RWPE2 (cell line): ENCODE measurements around the gene ERBB2.

ENCODE experiments used
- ATAC-seq: fragments of 200-7000 bp; cut with Tn5 transposase; 3 replicates; pipeline ENCODE4 v1.9.1; 2021; ENCODE audit warnings: low read depth
- DNase-seq: peaks from one replicate; pipeline ENCODE4 v3.0.0-alpha.2; 2020; ENCODE audit warnings: low spot score
- H3K27ac ChIP-seq: fragments of 450-650 bp; 2 replicates; pipeline ENCODE4 v1.5.1; 2017; ENCODE audit warnings: mild to moderate bottlenecking; ENCODE audit not compliant: poor library complexity, severe bottlenecking
- H3K27me3 ChIP-seq: fragments of 250-450 bp; sonication (Bioruptor Pico); 2 replicates; pipeline ENCODE4 v1.5.1; 2021; ENCODE audit warnings: mild to moderate bottlenecking, moderate library complexity; ENCODE audit not compliant: insufficient read depth, poor library complexity, severe bottlenecking
- H3K36me3 ChIP-seq: fragments of 250-450 bp; sonication (Bioruptor Pico); 2 replicates; pipeline ENCODE4 v1.5.1; 2020; ENCODE audit warnings: low read depth, mild to moderate bottlenecking, moderate library complexity
- H3K4me1 ChIP-seq: fragments of 250-450 bp; sonication (Bioruptor Pico); 2 replicates; pipeline ENCODE4 v1.5.1; 2021; ENCODE audit warnings: mild to moderate bottlenecking, moderate library complexity; ENCODE audit not compliant: insufficient read depth, poor library complexity, severe bottlenecking
- H3K4me3 ChIP-seq: fragments of 250-450 bp; sonication (Bioruptor Pico); 2 replicates; pipeline ENCODE4 v1.5.1; 2021; ENCODE audit warnings: mild to moderate bottlenecking, moderate library complexity; ENCODE audit not compliant: severe bottlenecking
- H3K9me3 ChIP-seq: fragments of 250-450 bp; sonication (Bioruptor Pico); 2 replicates; pipeline ENCODE4 v1.5.1; 2021; ENCODE audit warnings: mild to moderate bottlenecking, moderate library complexity; ENCODE audit not compliant: severe bottlenecking
- TF ChIP-seq, protein P1 (sequence below): fragments of 450-650 bp; IDR thresholded peaks from one replicate; pipeline ENCODE4 v1.5.1; 2017; ENCODE audit warnings: mild to moderate bottlenecking, moderate library complexity; ENCODE audit not compliant: poor library complexity, severe bottlenecking

The ERBB2 gene

DNA sequence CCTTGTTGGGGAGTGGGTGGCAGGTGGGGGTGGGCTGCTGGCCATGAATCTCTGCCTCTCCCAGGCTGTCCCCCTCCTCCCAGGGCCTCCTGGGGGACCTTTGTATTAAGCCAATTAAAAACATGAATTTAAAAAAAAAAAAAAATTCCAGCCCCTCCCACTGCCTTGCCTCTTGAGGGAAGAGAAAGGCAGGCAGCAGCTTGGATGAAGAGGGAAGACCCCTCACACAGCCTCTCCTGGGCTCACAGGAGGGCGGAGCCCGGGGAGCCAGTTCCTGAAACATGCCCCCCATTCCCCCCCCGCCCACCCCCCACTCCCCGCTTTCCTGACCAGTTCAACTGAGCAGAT is 36.5 kb upstream of the ERBB2 start:
- Histone ChIP-seq H3K36me3 (no peaks in the 10 kb centered on the region; the same call in 1 of the 2 replicates), H3K27ac (no peak overlapping the region), H3K4me3 (no peak overlapping the region), H3K9me3 (no peaks in the 10 kb centered on the region), H3K27me3 (no peaks in the 10 kb centered on the region), H3K4me1 (no peaks in the 10 kb centered on the region)
- DNase-seq (no peak), ATAC-seq (no peak)
- TF ChIP-seq, protein P1, sequence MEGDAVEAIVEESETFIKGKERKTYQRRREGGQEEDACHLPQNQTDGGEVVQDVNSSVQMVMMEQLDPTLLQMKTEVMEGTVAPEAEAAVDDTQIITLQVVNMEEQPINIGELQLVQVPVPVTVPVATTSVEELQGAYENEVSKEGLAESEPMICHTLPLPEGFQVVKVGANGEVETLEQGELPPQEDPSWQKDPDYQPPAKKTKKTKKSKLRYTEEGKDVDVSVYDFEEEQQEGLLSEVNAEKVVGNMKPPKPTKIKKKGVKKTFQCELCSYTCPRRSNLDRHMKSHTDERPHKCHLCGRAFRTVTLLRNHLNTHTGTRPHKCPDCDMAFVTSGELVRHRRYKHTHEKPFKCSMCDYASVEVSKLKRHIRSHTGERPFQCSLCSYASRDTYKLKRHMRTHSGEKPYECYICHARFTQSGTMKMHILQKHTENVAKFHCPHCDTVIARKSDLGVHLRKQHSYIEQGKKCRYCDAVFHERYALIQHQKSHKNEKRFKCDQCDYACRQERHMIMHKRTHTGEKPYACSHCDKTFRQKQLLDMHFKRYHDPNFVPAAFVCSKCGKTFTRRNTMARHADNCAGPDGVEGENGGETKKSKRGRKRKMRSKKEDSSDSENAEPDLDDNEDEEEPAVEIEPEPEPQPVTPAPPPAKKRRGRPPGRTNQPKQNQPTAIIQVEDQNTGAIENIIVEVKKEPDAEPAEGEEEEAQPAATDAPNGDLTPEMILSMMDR, result no peak

DNA sequence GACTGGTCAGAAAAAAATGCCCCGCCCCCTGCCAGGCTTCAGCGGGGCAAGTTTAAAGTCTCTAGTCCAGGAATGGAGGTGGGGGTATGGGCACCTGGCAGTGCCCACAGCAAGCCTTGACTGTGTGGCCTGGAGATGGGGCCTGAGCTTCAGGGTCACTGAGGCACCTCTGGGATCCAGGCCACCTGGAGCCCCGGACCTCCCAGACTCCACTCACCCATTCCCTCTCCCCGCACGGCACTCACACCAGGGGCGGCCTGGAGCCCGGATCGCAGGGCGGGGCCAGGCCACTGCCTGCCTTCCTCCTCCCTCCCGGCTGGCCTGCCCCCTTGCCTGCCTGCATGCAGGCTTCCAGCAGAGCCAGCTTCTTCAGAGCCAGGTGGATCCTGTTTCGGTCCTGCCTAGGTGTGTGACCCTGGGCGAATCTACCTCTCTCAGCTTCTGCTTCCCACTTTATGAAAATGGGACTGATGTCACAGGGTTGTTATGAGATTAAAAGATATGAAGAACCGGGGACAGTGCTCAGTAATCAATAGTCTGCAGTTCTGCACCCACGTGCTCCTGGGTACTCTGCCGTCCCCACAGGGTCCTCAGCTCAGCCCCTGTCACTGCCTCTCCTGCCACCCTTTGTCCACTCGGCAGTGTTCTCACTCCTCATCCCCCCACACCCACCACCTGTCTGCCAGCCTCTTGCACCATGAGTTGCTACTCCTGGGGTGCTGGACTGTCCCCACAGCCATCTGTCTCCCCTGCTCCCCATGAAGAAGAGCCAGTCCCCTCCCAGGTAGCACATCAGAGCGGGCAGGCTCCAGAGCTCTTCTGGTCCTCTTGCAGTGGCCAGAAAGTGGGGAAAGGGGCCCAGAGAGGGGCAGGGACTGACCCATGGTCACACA is 35.9 kb upstream of the ERBB2 start:
- ATAC-seq (peak; percentile 43), DNase-seq (no peak)
- H3K9me3 ChIP-seq, result no peaks in the 10 kb centered on the region
- no peak overlapping the region for H3K4me3 ChIP-seq
- H3K27ac ChIP-seq, result no peak overlapping the region
- H3K27me3 ChIP-seq, result peaks cover 4% of the 10 kb centered on the region
- TF ChIP-seq, protein P1, result no peak
- no peaks in the 10 kb centered on the region; the same call in 1 of the 2 replicates for H3K36me3 ChIP-seq
- H3K4me1 ChIP-seq, result no peaks in the 10 kb centered on the region

GRCh38 chr17:39664581-39665561 is 35.0 kb upstream of the ERBB2 start, which contains the start of gene TCAP:
TCAP (plus strand) TSS chr17:39665349; CDS start chr17:39665360, 11 bp downstream.
- Histone ChIP-seq H3K27me3 (peaks cover 4% of the 10 kb centered on the region), H3K4me1 (no peaks in the 10 kb centered on the region), H3K9me3 (no peaks in the 10 kb centered on the region), H3K27ac (no peak within 1 kb of the TSS), H3K36me3 (no peaks in the 10 kb centered on the region; the same call in 1 of the 2 replicates), H3K4me3 (no peak within 1 kb of the TSS)
- TF ChIP-seq, protein P1, result no peak
- DNase-seq (no peak), ATAC-seq (no peak)

- Histone ChIP-seq H3K4me3 (no peak overlapping the region), H3K36me3 (no peaks in the 10 kb centered on the region; the same call in 1 of the 2 replicates), H3K4me1 (no peaks in the 10 kb centered on the region), H3K27me3 (peaks cover 4% of the 10 kb centered on the region), H3K9me3 (no peaks in the 10 kb centered on the region), H3K27ac (no peak overlapping the region)
- TF ChIP-seq, protein P1, result no peak
- ATAC-seq (peak; percentile 53), DNase-seq (no peak)
These were observed 34.1 kb upstream of the ERBB2 start for GRCh38 chr17:39665642-39666224.
